ENCODE results near the gene CDCA4. TPM values are rescaled to one million over a fixed set of nuclear protein-coding genes. Genes with fewer than 3 reads are reported as not detected.
A peak's percentile ranks its signal among the peaks of the same experiment; 100 is the strongest.
"Not testable (repeated sequence)": the region's sequence is repeated elsewhere in the genome, so short reads cannot be mapped to it uniquely, and the experiment has no call there.

The CDCA4 gene
- total RNA-seq, 2 donors from 2014 or later, result 3.2 to 3.3 TPM

- no peak for ATAC-seq
Measured at GRCh38 chr14:105042813-105043212, 21.9 kb upstream of the CDCA4 start.

GRCh38 chr14:105041841-105042765 is 21.2 kb upstream of the CDCA4 start:
- intact Hi-C loops (cut with DNase I), result loop anchor here (5.0 to 10.0 kb wide), 2 partner anchors 67 to 145 kb away; partner anchors contain the start of gene AHNAK2 (in 1 of the 2)

More at GRCh38 chr14:105042813-105043212, 21.9 kb upstream of the CDCA4 start:
- DNase-seq, result no peak
- intact Hi-C loops (cut with DNase I), result loop anchor here (5.0 to 10.0 kb wide), 2 partner anchors 68 to 146 kb away; partner anchors contain the start of gene AHNAK2 (in 1 of the 2)

GRCh38 chr14:105039458-105040205 is 18.7 kb upstream of the CDCA4 start:
- intact Hi-C loops (cut with DNase I), result loop anchor here (5.0 to 10.0 kb wide), 2 partner anchors 65 to 142 kb away; partner anchors contain the start of gene AHNAK2 (in 1 of the 2)
- DNase-seq (no peak), ATAC-seq (no peak)

More at GRCh38 chr14:105041841-105042765, 21.2 kb upstream of the CDCA4 start:
- no peak for ATAC-seq
- no peak for DNase-seq

GRCh38 chr14:105035616-105036015 is 14.7 kb upstream of the CDCA4 start:
- DNase-seq; intact Hi-C loops (cut with DNase I): not testable (repeated sequence)

GRCh38 chr14:105034315-105035039 is 13.6 kb upstream of the CDCA4 start:
- DNase-seq (no peak), ATAC-seq (peak in 1 of 2 donors; percentile 19)
- intact Hi-C loops (cut with DNase I), result no loop called here

More at GRCh38 chr14:105035616-105036015, 14.7 kb upstream of the CDCA4 start:
- not testable (repeated sequence) for ATAC-seq

GRCh38 chr14:105033412-105033900 is 12.6 kb upstream of the CDCA4 start:
- DNase-seq; ATAC-seq; intact Hi-C loops (cut with DNase I): not testable (repeated sequence)

GRCh38 chr14:105032451-105032901 is 11.6 kb upstream of the CDCA4 start:
- DNase-seq; intact Hi-C loops (cut with DNase I); ATAC-seq: not testable (repeated sequence)

- DNase-seq, result no peak
- ATAC-seq, result no peak
- intact Hi-C loops (cut with DNase I), result no loop called here
Measured at GRCh38 chr14:105030836-105031396, 10.0 kb upstream of the CDCA4 start.

- ATAC-seq, result no peak
- no peak for DNase-seq
- intact Hi-C loops (cut with DNase I), result no loop called here
Measured at GRCh38 chr14:105030194-105030593, 9.3 kb upstream of the CDCA4 start.

- intact Hi-C loops (cut with DNase I), result no loop called here
- no peak for DNase-seq
- no peak for ATAC-seq
Measured at GRCh38 chr14:105029402-105029801, 8.5 kb upstream of the CDCA4 start.

GRCh38 chr14:105028251-105028927 is 7.5 kb upstream of the CDCA4 start:
- DNase-seq (no peak), ATAC-seq (no peak)
- intact Hi-C loops (cut with DNase I), result no loop called here

GRCh38 chr14:105027718-105028117 is 6.8 kb upstream of the CDCA4 start:
- intact Hi-C loops (cut with DNase I); DNase-seq; ATAC-seq: not testable (repeated sequence)

GRCh38 chr14:105026802-105027563 is 6.1 kb upstream of the CDCA4 start:
- DNase-seq, result no peak
- no peak for ATAC-seq
- intact Hi-C loops (cut with DNase I), result no loop called here

- intact Hi-C loops (cut with DNase I), result no loop called here
- ATAC-seq, result no peak
- DNase-seq, result no peak
Measured at GRCh38 chr14:105026033-105026785, 5.3 kb upstream of the CDCA4 start.

- intact Hi-C loops (cut with DNase I), result no loop called here
- no peak for ATAC-seq
- DNase-seq, result no peak
Measured at GRCh38 chr14:105025429-105025828, 4.5 kb upstream of the CDCA4 start.

GRCh38 chr14:105023791-105024480 is 3.1 kb upstream of the CDCA4 start:
- no peak for DNase-seq
- intact Hi-C loops (cut with DNase I), result loop anchor here in 1 of 2 donors (5.0 kb wide), 1 partner anchor 42 kb away; no protein-coding TSS in a partner anchor
- no peak for ATAC-seq

Measured in left cardiac atrium (tissue), 4 donors.